GM12878 (cell line): ENCODE data around the gene CPA4.

Source experiments
- CTCF ChIP-seq, 3 experiments: IDR thresholded peaks in 2 of 3; conservative IDR thresholded peaks in 1 of 3; 2 replicates each; pipeline ENCODE4 v1.5.1; 2011; ENCODE audit warnings: low read depth in 3 of 3, low read length in 3 of 3, mild to moderate bottlenecking in 3 of 3, control low read depth in 2 of 3, moderate library complexity in 2 of 3, inconsistent platforms in 1 of 3, mixed read lengths in 1 of 3; ENCODE audit not compliant: control insufficient read depth in 2 of 3, insufficient read depth in 1 of 3; ENCODE audit errors: extremely low read depth in 1 of 3
- EP300 ChIP-seq, 2 experiments: fragments of 150-350 bp in 1 of 2; IDR thresholded peaks; 2 replicates each; pipeline ENCODE4 v1.6.1; 2011 to 2012; ENCODE audit warnings: low read depth in 2 of 2, low read length in 2 of 2, borderline replicate concordance in 1 of 2, improper control_type of control experiment in 1 of 2, inconsistent platforms in 1 of 2; ENCODE audit not compliant: control insufficient read depth in 1 of 2
- HDGF ChIP-seq: fragments of 450-650 bp; IDR thresholded peaks from 2 replicates; pipeline ENCODE4 v1.6.1; 2016; ENCODE audit warnings: antibody characterized with exemption
- NR2C1 ChIP-seq: fragments of 450-650 bp; IDR thresholded peaks from 2 replicates; pipeline ENCODE4 v1.6.1; 2017; ENCODE audit warnings: antibody characterized with exemption, mild to moderate bottlenecking, moderate library complexity
- NR2C2 ChIP-seq: IDR thresholded peaks from 2 replicates; pipeline ENCODE4 v1.6.1; 2011; ENCODE audit warnings: borderline replicate concordance, low read depth; ENCODE audit not compliant: control insufficient read depth, insufficient read length
- POLR2A ChIP-seq: IDR thresholded peaks from 2 replicates; pipeline ENCODE4 v1.6.1; 2011; ENCODE audit warnings: low read depth, mild to moderate bottlenecking, low read length
- REST ChIP-seq: IDR thresholded peaks from 2 replicates; pipeline ENCODE4 v1.6.1; 2012; ENCODE audit warnings: mild to moderate bottlenecking, low read depth, low read length
- SIN3A ChIP-seq: IDR thresholded peaks from 2 replicates; pipeline ENCODE4 v1.6.1; 2012; ENCODE audit warnings: low read depth, low read length, improper control_type of control experiment
- SMAD1 ChIP-seq: fragments of 450-650 bp; IDR thresholded peaks from 2 replicates; pipeline ENCODE4 v1.6.1; 2018; ENCODE audit warnings: mild to moderate bottlenecking, low read depth; ENCODE audit not compliant: partially characterized antibody
- TARDBP ChIP-seq: IDR thresholded peaks from 2 replicates; pipeline ENCODE4 v1.6.1; 2016; ENCODE audit warnings: borderline replicate concordance

GRCh38 chr7:130332259-130333053 is 39.5 kb downstream of the CPA4 start:
- TF ChIP-seq NR2C2 (no peak), TARDBP (no peak), REST (no peak), POLR2A (no peak), SMAD1 (no peak), CTCF (IDR thresholded peaks at IDR 0.05 in 2 of 3, conservative IDR thresholded peaks at IDR 0.05 in 1 of 3; ENCODE audit: control insufficient read depth in 2 of 3, extremely low read depth in 1 of 3, insufficient read depth in 1 of 3, low read depth in 3 of 3, low read length in 3 of 3) (no peak), HDGF (no peak), SIN3A (no peak), NR2C1 (no peak), EP300 (IDR thresholded peaks at IDR 0.05; ENCODE audit: borderline replicate concordance in 1 of 2, control insufficient read depth in 1 of 2, low read depth in 2 of 2, low read length in 2 of 2) (no peak)
